Mesenchymal stem cell (in vitro differentiated cells and primary cell): ENCODE measurements around the gene EGFL8.

Experiments used
- DNase-seq: peaks from one replicate; pipeline ENCODE4 v3.0.0-alpha.2; 2013
- H2AFZ ChIP-seq: one replicate; pipeline ENCODE4 v1.6.1; 2013; ENCODE audit warnings: low read depth, mild to moderate bottlenecking, control low read depth, inconsistent platforms, low read length, moderate library complexity
- H2AK5ac ChIP-seq: 2 replicates; pipeline ENCODE4 v1.6.1; 2013; ENCODE audit warnings: low read length, moderate library complexity, mild to moderate bottlenecking, inconsistent platforms; ENCODE audit not compliant: severe bottlenecking
- H2BK120ac ChIP-seq: one replicate; pipeline ENCODE4 v1.6.1; 2013; ENCODE audit warnings: low read depth, mild to moderate bottlenecking, inconsistent platforms, low read length, moderate library complexity
- H2BK12ac ChIP-seq, 2 experiments: one replicate each; pipeline ENCODE4 v1.6.1; 2013; ENCODE audit warnings: inconsistent platforms in 2 of 2, low read length in 2 of 2, mild to moderate bottlenecking in 2 of 2, moderate library complexity in 2 of 2, control low read depth in 1 of 2
- H2BK15ac ChIP-seq: one replicate; pipeline ENCODE4 v1.6.1; 2013; ENCODE audit warnings: mild to moderate bottlenecking, low read depth, inconsistent platforms; ENCODE audit not compliant: poor library complexity, severe bottlenecking
- H2BK5ac ChIP-seq: 2 replicates; pipeline ENCODE4 v1.6.1; 2013; ENCODE audit warnings: low read depth, mild to moderate bottlenecking, low read length, control low read depth, inconsistent platforms; ENCODE audit not compliant: poor library complexity, severe bottlenecking
- H3K14ac ChIP-seq, 2 experiments: one replicate each; pipeline ENCODE4 v1.6.1; 2013; ENCODE audit warnings: inconsistent platforms in 2 of 2, low read length in 2 of 2, control low read depth in 1 of 2, mild to moderate bottlenecking in 1 of 2, moderate library complexity in 1 of 2
- H3K18ac ChIP-seq, 2 experiments: one replicate each; pipeline ENCODE4 v1.6.1; 2013; ENCODE audit warnings: inconsistent platforms in 2 of 2, low read length in 2 of 2, control low read depth in 1 of 2, low read depth in 1 of 2, mild to moderate bottlenecking in 1 of 2
- H3K23ac ChIP-seq, 2 experiments: one replicate each; pipeline ENCODE4 v1.6.1; 2013; ENCODE audit warnings: inconsistent platforms in 2 of 2, low read length in 2 of 2, mild to moderate bottlenecking in 2 of 2, moderate library complexity in 2 of 2, control low read depth in 1 of 2
- H3K27ac ChIP-seq: 2 replicates; pipeline ENCODE4 v1.5.1; 2013; ENCODE audit warnings: mild to moderate bottlenecking, moderate library complexity, low read length, control low read depth, inconsistent platforms; ENCODE audit not compliant: poor library complexity, severe bottlenecking
- H3K27me3 ChIP-seq, 2 experiments: 2 replicates each; pipeline versions ENCODE4 v1.6.1 to v1.7.0; 2013; ENCODE audit warnings: low read length in 2 of 2, mild to moderate bottlenecking in 2 of 2, moderate library complexity in 2 of 2, control low read depth in 1 of 2, inconsistent platforms in 1 of 2; ENCODE audit not compliant: control insufficient read depth in 1 of 2, insufficient read depth in 1 of 2
- H3K36me3 ChIP-seq, 2 experiments: 2 replicates each; pipeline versions ENCODE4 v1.6.1 to v1.7.0; 2013; ENCODE audit warnings: low read length in 2 of 2, control low read depth in 1 of 2, inconsistent platforms in 1 of 2, low read depth in 1 of 2, mild to moderate bottlenecking in 1 of 2; ENCODE audit not compliant: insufficient read depth in 2 of 2, control insufficient read depth in 1 of 2
- H3K4ac ChIP-seq, 2 experiments: one replicate each; pipeline ENCODE4 v1.6.1; 2013; ENCODE audit warnings: inconsistent platforms in 2 of 2, low read length in 2 of 2, mild to moderate bottlenecking in 2 of 2, moderate library complexity in 2 of 2, control low read depth in 1 of 2, low read depth in 1 of 2
- H3K4me1 ChIP-seq: 2 replicates; pipeline ENCODE4 v1.6.1; 2013; ENCODE audit warnings: low read depth, low read length, control low read depth; ENCODE audit not compliant: control insufficient read depth, insufficient read depth
- H3K4me2 ChIP-seq: 2 replicates; pipeline ENCODE4 v1.6.1; 2013; ENCODE audit warnings: low read length, mild to moderate bottlenecking, inconsistent platforms; ENCODE audit not compliant: poor library complexity, severe bottlenecking
- H3K4me3 ChIP-seq, 2 experiments: 2 replicates each; pipeline versions ENCODE4 v1.5.1 to v1.7.0; 2013; ENCODE audit warnings: low read length in 2 of 2, mild to moderate bottlenecking in 2 of 2, control low read depth in 1 of 2, low read depth in 1 of 2; ENCODE audit not compliant: insufficient read depth in 1 of 2
- H3K79me1 ChIP-seq: replicated peaks from 2 replicates; pipeline ENCODE4 v1.6.1; 2013; ENCODE audit warnings: mild to moderate bottlenecking, control low read depth, low read length, inconsistent platforms; ENCODE audit not compliant: poor library complexity, severe bottlenecking
- H3K9ac ChIP-seq: 2 replicates; pipeline ENCODE4 v1.7.0; 2013; ENCODE audit warnings: mild to moderate bottlenecking, low read length, moderate library complexity
- H3K9me3 ChIP-seq: 2 replicates; pipeline ENCODE4 v1.7.0; 2013; ENCODE audit warnings: mild to moderate bottlenecking, low read length; ENCODE audit not compliant: control insufficient read depth
- H4K8ac ChIP-seq: one replicate; pipeline ENCODE4 v1.6.1; 2013; ENCODE audit warnings: inconsistent platforms, mild to moderate bottlenecking, low read length, moderate library complexity
- H4K91ac ChIP-seq: one replicate; pipeline ENCODE4 v1.6.1; 2013; ENCODE audit warnings: mild to moderate bottlenecking, low read length, inconsistent platforms
- WGBS: methylation state at CpG from one replicate; pipeline ENCODE4 v1.1.7; 2013; ENCODE audit warnings: mixed read lengths; 5-methylcytosine and 5-hydroxymethylcytosine counted together

EGFL8 gene

DNA sequence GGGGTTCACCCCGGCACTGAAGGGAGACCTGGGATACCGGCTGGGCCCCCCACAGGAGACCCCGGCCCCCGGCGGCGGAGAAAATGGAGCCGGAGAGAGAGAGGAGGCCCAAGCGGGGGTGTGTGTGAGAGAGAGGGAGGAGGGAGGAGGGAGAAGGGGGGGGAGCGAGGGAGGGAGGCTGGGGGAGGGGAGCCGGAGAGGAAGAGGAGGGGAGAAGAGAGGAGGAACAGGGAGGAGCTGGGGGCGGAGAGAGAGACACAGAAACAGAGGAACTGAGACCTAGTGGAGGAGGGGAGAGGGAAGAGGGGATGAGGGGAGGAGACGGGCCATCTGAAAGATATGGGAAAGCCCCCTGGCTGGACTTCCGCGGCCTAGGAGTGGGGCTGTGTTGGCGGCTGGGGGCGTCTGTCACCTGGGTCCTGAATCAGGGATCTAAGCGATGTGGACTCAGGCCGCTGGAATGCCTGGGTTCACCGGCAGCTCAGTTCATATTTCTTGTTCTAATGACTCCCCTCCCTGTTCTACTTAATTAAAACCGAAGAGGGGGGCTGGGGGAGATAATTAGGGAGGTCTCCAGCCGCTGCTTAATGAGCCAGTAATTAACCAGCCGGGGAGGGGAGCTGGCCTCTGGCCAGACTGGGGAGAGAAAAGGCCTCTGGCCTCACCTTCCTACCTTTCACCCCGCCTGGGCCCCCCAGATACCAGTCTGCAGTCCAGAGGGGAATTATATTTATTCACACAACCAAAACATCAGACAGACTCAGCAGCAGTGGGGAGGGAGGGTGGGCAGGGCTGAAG lies 25.9 kb downstream of the EGFL8 start, which contains the start of gene PBX2:
PBX2 (minus strand) TSS at position 149 of the 798 bp plus-strand sequence. CDS start 287 bp downstream, outside the sequence.
- H3K27ac ChIP-seq = peak within 1 kb of the TSS; percentile 79
- H2BK5ac ChIP-seq = peak within 1 kb of the TSS; percentile 81
- 0% methylated on average over 16 of the region's 23 CpGs for WGBS
- no peaks in the 10 kb centered on the region for H3K9me3 ChIP-seq
- peaks cover 37% of the 10 kb centered on the region for H3K4me1 ChIP-seq
- H3K4me2 ChIP-seq = peak within 1 kb of the TSS; percentile 83
- H3K9ac ChIP-seq = peak within 1 kb of the TSS; percentile 95
- peak within 1 kb of the TSS in 1 of 2 experiments; percentile 57 for H3K23ac ChIP-seq
- H2BK12ac ChIP-seq = peak within 1 kb of the TSS; percentile 84 to 98
- H2BK15ac ChIP-seq = peak within 1 kb of the TSS; percentile 96
- H3K4ac ChIP-seq = peak within 1 kb of the TSS; percentile 87 to 93
- peak within 1 kb of the TSS; percentile 87 to 92 for H3K14ac ChIP-seq
- H3K27me3 ChIP-seq = no peaks in the 10 kb centered on the region
- DNase-seq = peak; percentile 94
- H2AK5ac ChIP-seq = peak within 1 kb of the TSS; percentile 84
- peak within 1 kb of the TSS; percentile 93 for H4K8ac ChIP-seq
- H3K79me1 ChIP-seq = peaks cover 14% of the 10 kb centered on the region
- no peak within 1 kb of the TSS for H2AFZ ChIP-seq
- H3K36me3 ChIP-seq = peaks cover 24 to 27% of the 10 kb centered on the region in 2 experiments
- peak within 1 kb of the TSS; percentile 66 to 94 for H3K4me3 ChIP-seq
- peak within 1 kb of the TSS; percentile 97 for H4K91ac ChIP-seq
- peak within 1 kb of the TSS; percentile 99 for H2BK120ac ChIP-seq
- H3K18ac ChIP-seq = peak within 1 kb of the TSS; percentile 96 to 97

DNA sequence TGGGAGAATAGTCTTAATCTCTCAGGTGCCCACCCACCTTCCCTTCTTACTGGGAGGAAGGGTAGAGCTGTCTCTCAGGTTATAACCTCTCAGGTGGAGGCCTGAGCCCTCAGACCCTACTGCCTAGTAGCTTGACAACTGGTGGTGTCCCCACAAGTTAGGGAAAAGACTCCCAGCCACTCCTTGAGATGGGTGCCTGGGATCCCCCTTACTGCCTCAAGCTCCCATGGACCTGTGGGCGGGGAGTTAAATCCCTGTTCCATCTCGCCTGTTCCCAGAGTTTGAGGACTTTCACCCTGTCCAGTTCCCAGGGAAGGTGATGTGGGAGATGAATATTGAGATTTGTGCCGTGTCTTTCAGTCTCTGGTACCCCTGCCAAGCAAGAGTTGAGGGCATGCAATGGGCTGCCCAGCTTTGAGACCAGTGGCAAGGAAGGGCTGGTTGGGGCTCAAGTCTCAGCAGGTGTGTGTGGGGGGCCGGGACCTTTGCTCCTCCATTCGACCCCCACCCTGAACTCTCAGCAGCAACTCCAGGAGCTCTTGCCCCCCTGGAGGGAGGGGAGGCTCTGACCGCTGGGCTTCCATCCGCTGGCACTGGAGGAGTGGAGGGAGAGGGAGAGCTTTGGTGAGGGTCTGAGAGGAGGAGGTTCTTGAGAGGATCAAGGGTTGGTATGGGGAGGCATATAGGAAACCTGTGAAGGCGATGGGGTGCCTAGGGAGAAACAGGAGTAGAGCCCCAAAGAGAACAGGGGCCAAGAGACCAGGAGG lies 26.7 kb downstream of the EGFL8 start:
- H2AK5ac ChIP-seq = peak overlapping the region; percentile 1
- 91% methylated on average over 6 of the region's 8 CpGs for WGBS

DNA sequence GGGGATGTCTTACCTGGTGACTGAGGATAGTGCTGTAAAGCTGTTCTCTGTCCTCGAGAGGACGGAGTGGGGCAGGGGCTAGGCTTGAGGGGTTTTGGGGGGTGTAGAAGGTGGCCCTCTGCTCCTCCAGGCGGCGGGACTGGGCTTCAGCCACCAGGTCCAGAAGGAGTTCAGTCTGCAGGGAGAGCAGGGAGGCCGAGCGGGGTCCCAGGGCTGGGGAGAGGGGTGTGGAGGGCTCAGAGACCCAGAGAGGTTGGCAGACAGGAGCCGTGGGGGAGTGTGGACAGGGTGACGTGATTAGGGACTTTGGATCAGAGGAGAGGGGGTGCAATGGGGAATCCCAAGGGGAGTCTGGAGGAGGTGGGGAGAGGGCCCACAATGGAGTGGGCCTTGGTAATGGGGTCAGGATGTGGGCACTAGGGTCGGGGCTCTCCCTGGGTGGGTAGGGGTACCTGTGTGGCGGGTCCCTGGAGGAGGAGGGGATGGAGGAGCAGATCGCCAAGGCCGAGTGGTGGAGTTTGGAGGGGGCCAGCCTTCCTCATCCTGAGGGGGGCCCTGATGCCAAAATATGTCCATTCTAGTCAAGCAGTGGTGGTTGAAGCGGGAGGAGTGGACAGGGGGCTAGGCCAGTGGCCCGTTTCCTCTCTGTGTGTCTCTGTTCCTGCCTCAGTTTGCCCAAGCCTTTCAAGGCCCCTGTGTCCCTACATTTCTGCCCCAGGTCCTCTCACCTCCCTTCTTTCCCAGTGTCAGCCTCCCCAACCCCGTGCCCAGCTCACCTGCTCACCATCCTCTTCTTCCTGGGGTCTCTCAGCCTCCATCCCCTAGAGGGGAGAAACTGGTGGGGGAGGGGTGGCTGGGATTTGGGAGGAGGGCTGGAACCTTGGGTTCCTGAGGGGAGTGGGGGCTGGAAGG lies 27.6 kb downstream of the EGFL8 start:
- H3K23ac ChIP-seq = peak overlapping the region in 1 of 2 experiments; percentile 9
- H3K4ac ChIP-seq = peak overlapping the region; percentile 90 to 98
- peak overlapping the region; percentile 92 for H2AK5ac ChIP-seq

More for the DNA sequence above, 26.7 kb downstream of the EGFL8 start:
- Histone ChIP-seq H3K9me3 (no peaks in the 10 kb centered on the region), H4K8ac (peak overlapping the region; percentile 100), H2AFZ (no peak overlapping the region), H3K79me1 (peaks cover 14% of the 10 kb centered on the region), H4K91ac (peak overlapping the region; percentile 97), H3K4me3 (peak overlapping the region in 1 of 2 experiments; percentile 85), H2BK5ac (no peak overlapping the region), H3K27ac (peak overlapping the region; percentile 79), H2BK15ac (peak overlapping the region; percentile 88), H3K4me1 (peaks cover 36% of the 10 kb centered on the region), H3K9ac (peak overlapping the region; percentile 95), H2BK120ac (peak overlapping the region; percentile 99), H2BK12ac (peak overlapping the region; percentile 97 to 98), H3K36me3 (peaks cover 20 to 26% of the 10 kb centered on the region in 2 experiments), H3K23ac (peak overlapping the region in 1 of 2 experiments; percentile 3), H3K4me2 (peak overlapping the region; percentile 83), H3K4ac (peak overlapping the region; percentile 81 to 93), H3K14ac (no peak overlapping the region), H3K27me3 (no peaks in the 10 kb centered on the region), H3K18ac (peak overlapping the region; percentile 13 to 14)
- peak; percentile 11 for DNase-seq

More for the DNA sequence above, 27.6 kb downstream of the EGFL8 start:
- no peak overlapping the region for H3K9ac ChIP-seq
- H3K27ac ChIP-seq = no peak overlapping the region
- 93% methylated on average over 12 of the region's 15 CpGs for WGBS
- H3K36me3 ChIP-seq = peaks cover 12 to 18% of the 10 kb centered on the region in 2 experiments
- DNase-seq = no peak
- no peaks in the 10 kb centered on the region for H3K27me3 ChIP-seq
- H4K91ac ChIP-seq = peak overlapping the region; percentile 97
- no peaks in the 10 kb centered on the region for H3K9me3 ChIP-seq
- H2BK12ac ChIP-seq = peak overlapping the region; percentile 97 to 98
- H4K8ac ChIP-seq = peak overlapping the region; percentile 100
- H2BK120ac ChIP-seq = peak overlapping the region; percentile 99
- H2AFZ ChIP-seq = peak overlapping the region; percentile 36
- peak overlapping the region in 1 of 2 experiments; percentile 86 for H3K14ac ChIP-seq
- H3K79me1 ChIP-seq = peaks cover 14% of the 10 kb centered on the region
- H3K4me3 ChIP-seq = no peak overlapping the region
- H3K4me1 ChIP-seq = peaks cover 43% of the 10 kb centered on the region
- H3K4me2 ChIP-seq = no peak overlapping the region
- H3K18ac ChIP-seq = peak overlapping the region; percentile 85 to 96
- H2BK15ac ChIP-seq = peak overlapping the region; percentile 88
- no peak overlapping the region for H2BK5ac ChIP-seq
